ENCODE results near the gene RELA. TPM values are rescaled to one million over a fixed set of nuclear protein-coding genes. Genes with fewer than 3 reads are reported as not detected.
A peak's percentile ranks its signal among the peaks of the same experiment; 100 is the strongest.

RELA gene
- total RNA-seq, 2 experiments from 2014 or later: 72.5 to 82.4 TPM

GRCh38 chr11:65623852-65624616, 38.7 kb downstream of the RELA start:
- CTCF ChIA-PET: interaction anchor here (1.1 to 1.2 kb wide), 2 partner anchors 9 to 29 kb away, joined by 4 to 5 read pairs; partner anchors contain the start of gene PCNX3
- peaks cover 51% of the 10 kb centered on the region for H3K36me3 Mint-ChIP-seq (ENCODE audit: low read depth)
- ATAC-seq (no peak), DNase-seq (no peak)
- H3K27me3 Mint-ChIP-seq (ENCODE audit: low read depth): no peaks in the 10 kb centered on the region
- H3K27ac Mint-ChIP-seq: no peak overlapping the region
- no peak overlapping the region for H3K4me3 Mint-ChIP-seq
- POLR2A ChIA-PET: interaction anchor here (0.6 to 0.7 kb wide), 2 partner anchors 14 to 31 kb away, joined by 3 to 4 read pairs; no protein-coding TSS in a partner anchor
- peaks cover 7% of the 10 kb centered on the region for H3K4me1 Mint-ChIP-seq (ENCODE audit: low read depth)
- no peaks in the 10 kb centered on the region for H3K9me3 Mint-ChIP-seq (ENCODE audit: insufficient read depth)

- POLR2A ChIA-PET: no interaction called here
- no peak for ATAC-seq
- H3K9me3 Mint-ChIP-seq (ENCODE audit: insufficient read depth): no peaks in the 10 kb centered on the region
- no peak overlapping the region for H3K4me3 Mint-ChIP-seq
- CTCF ChIA-PET: interaction anchor here (1.1 kb wide), 1 partner anchor 29 kb away, joined by 4 read pairs; no protein-coding TSS in a partner anchor
- DNase-seq: no peak
- H3K4me1 Mint-ChIP-seq (ENCODE audit: low read depth): peaks cover 9% of the 10 kb centered on the region
- peaks cover 47% of the 10 kb centered on the region for H3K36me3 Mint-ChIP-seq (ENCODE audit: low read depth)
- H3K27ac Mint-ChIP-seq: no peak overlapping the region
- H3K27me3 Mint-ChIP-seq (ENCODE audit: low read depth): no peaks in the 10 kb centered on the region
These were observed 39.5 kb downstream of the RELA start for GRCh38 chr11:65623177-65623576.

- Mint-ChIP-seq H3K27ac (peak overlapping the region; percentile 45), H3K9me3 (ENCODE audit: insufficient read depth) (no peaks in the 10 kb centered on the region), H3K4me3 (no peak overlapping the region), H3K27me3 (ENCODE audit: low read depth) (no peaks in the 10 kb centered on the region), H3K36me3 (ENCODE audit: low read depth) (peaks cover 38% of the 10 kb centered on the region), H3K4me1 (ENCODE audit: low read depth) (peaks cover 16% of the 10 kb centered on the region)
- CTCF ChIA-PET: no interaction called here
- ATAC-seq (no peak), DNase-seq (no peak)
- POLR2A ChIA-PET: no interaction called here
These were observed 40.7 kb downstream of the RELA start for GRCh38 chr11:65622011-65622410.

- CTCF ChIA-PET: no interaction called here
- H3K4me1 Mint-ChIP-seq (ENCODE audit: low read depth): peaks cover 22% of the 10 kb centered on the region
- peak overlapping the region; percentile 45 for H3K27ac Mint-ChIP-seq
- no peak overlapping the region for H3K4me3 Mint-ChIP-seq
- POLR2A ChIA-PET: no interaction called here
- no peaks in the 10 kb centered on the region for H3K9me3 Mint-ChIP-seq (ENCODE audit: insufficient read depth)
- ATAC-seq (no peak), DNase-seq (no peak)
- peaks cover 40% of the 10 kb centered on the region for H3K36me3 Mint-ChIP-seq (ENCODE audit: low read depth)
- no peaks in the 10 kb centered on the region for H3K27me3 Mint-ChIP-seq (ENCODE audit: low read depth)
These were observed 41.3 kb downstream of the RELA start for GRCh38 chr11:65621460-65621859.

- DNase-seq (no peak), ATAC-seq (no peak)
- no peaks in the 10 kb centered on the region for H3K9me3 Mint-ChIP-seq (ENCODE audit: insufficient read depth)
- ChIA-PET CTCF (no interaction called here), POLR2A (no interaction called here)
- no peak overlapping the region for H3K4me3 Mint-ChIP-seq
- H3K36me3 Mint-ChIP-seq (ENCODE audit: low read depth): peaks cover 37% of the 10 kb centered on the region
- H3K27ac Mint-ChIP-seq: no peak overlapping the region
- peaks cover 20% of the 10 kb centered on the region for H3K4me1 Mint-ChIP-seq (ENCODE audit: low read depth)
- H3K27me3 Mint-ChIP-seq (ENCODE audit: low read depth): no peaks in the 10 kb centered on the region
These were observed 42.0 kb downstream of the RELA start for GRCh38 chr11:65620666-65621065.

DNA sequence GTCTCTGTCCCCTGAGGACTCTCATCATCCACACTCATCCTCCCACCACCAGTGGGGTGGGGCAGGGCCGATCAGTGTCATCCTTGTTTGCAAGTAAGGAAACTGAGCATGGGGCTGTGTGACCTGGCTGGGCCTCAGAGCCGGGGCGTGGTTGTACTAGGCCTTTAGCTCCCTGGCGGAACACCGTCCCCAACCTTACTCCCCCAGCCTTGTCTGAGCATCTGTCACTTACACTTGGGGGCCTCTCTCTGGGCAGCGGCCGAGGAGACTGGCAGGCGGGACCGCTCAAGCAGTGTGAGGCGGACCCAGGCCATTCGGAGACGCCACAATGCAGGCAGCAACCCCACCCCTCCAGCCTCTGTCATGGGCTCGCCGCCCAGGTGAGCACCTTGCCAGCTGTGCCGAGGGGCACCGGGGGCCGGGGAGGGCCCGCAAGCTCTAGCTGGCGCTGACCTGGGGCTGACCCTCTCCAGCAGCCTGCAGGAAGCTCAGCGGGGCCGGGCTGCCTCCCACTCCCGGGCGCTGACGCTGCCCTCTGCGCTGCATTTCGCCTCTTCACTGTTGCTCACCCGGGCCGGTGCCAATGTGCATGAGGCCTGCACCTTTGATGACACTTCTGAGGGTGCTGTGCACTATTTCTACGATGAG, 43.3 kb downstream of the RELA start:
- H3K4me3 Mint-ChIP-seq: no peak overlapping the region
- peaks cover 37% of the 10 kb centered on the region for H3K36me3 Mint-ChIP-seq (ENCODE audit: low read depth)
- CTCF ChIA-PET: interaction anchor here (0.8 kb wide), 1 partner anchor 34 kb away, joined by 3 read pairs; no protein-coding TSS in a partner anchor
- H3K27me3 Mint-ChIP-seq (ENCODE audit: low read depth): no peaks in the 10 kb centered on the region
- no peak overlapping the region for H3K27ac Mint-ChIP-seq
- no peaks in the 10 kb centered on the region for H3K9me3 Mint-ChIP-seq (ENCODE audit: insufficient read depth)
- peaks cover 20% of the 10 kb centered on the region for H3K4me1 Mint-ChIP-seq (ENCODE audit: low read depth)
- ATAC-seq (no peak), DNase-seq (no peak)
- POLR2A ChIA-PET: no interaction called here

DNA sequence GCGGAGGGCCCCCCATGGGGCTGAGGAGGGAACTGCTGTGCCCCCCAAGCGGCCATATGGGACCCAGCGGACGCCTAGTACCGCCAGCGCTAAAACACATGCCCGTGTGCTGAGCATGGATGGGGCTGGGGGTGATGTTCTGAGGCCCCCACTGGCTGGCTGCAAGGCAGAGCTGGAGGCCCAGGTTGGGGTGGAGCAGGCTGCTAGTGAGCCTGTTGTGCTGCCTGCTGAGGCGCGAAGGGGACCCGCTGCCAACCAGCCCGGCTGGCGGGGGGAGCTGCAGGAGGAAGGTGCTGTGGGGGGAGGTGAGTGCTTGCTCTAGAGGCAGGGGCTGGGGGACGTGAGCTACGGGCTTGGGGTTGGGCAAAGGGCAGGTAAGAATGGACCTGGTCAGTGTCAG, 44.0 kb downstream of the RELA start:
- H3K27me3 Mint-ChIP-seq (ENCODE audit: low read depth): no peaks in the 10 kb centered on the region
- DNase-seq: no peak
- H3K4me3 Mint-ChIP-seq: no peak overlapping the region
- ChIA-PET POLR2A (interaction anchor here (0.9 kb wide), 1 partner anchor 35 kb away, joined by 5 read pairs; no protein-coding TSS in a partner anchor), CTCF (interaction anchor here (0.8 kb wide), 1 partner anchor 34 kb away, joined by 3 read pairs; no protein-coding TSS in a partner anchor)
- ATAC-seq: no peak
- H3K36me3 Mint-ChIP-seq (ENCODE audit: low read depth): peaks cover 34% of the 10 kb centered on the region
- H3K27ac Mint-ChIP-seq: no peak overlapping the region
- H3K4me1 Mint-ChIP-seq (ENCODE audit: low read depth): peaks cover 20% of the 10 kb centered on the region
- no peaks in the 10 kb centered on the region for H3K9me3 Mint-ChIP-seq (ENCODE audit: insufficient read depth)

- H3K4me3 Mint-ChIP-seq: peak overlapping the region; percentile 15
- H3K36me3 Mint-ChIP-seq (ENCODE audit: low read depth): peaks cover 34% of the 10 kb centered on the region
- peaks cover 21% of the 10 kb centered on the region for H3K4me1 Mint-ChIP-seq (ENCODE audit: low read depth)
- no peaks in the 10 kb centered on the region for H3K9me3 Mint-ChIP-seq (ENCODE audit: insufficient read depth)
- no peak for ATAC-seq
- no peaks in the 10 kb centered on the region for H3K27me3 Mint-ChIP-seq (ENCODE audit: low read depth)
- H3K27ac Mint-ChIP-seq: peak overlapping the region; percentile 43
- ChIA-PET CTCF (interaction anchor here (0.8 to 2.0 kb wide), 2 partner anchors 35 to 78 kb away, joined by 3 to 5 read pairs; no protein-coding TSS in a partner anchor), POLR2A (interaction anchor here (0.6 to 1.9 kb wide), 3 partner anchors 20 to 356 kb away, joined by 3 to 12 read pairs (median 5); partner anchors contain the start of gene SIPA1)
- DNase-seq: no peak
These were observed 44.5 kb downstream of the RELA start for GRCh38 chr11:65617990-65618751.

GRCh38 chr11:65617136-65617850, 45.4 kb downstream of the RELA start:
- H3K36me3 Mint-ChIP-seq (ENCODE audit: low read depth): peaks cover 35% of the 10 kb centered on the region
- ATAC-seq: no peak
- H3K27me3 Mint-ChIP-seq (ENCODE audit: low read depth): no peaks in the 10 kb centered on the region
- CTCF ChIA-PET: interaction anchor here (0.7 to 2.0 kb wide), 8 partner anchors 9 to 242 kb away, joined by 3 to 10 read pairs (median 5); no protein-coding TSS in a partner anchor
- POLR2A ChIA-PET: interaction anchor here (0.6 to 1.9 kb wide), 8 partner anchors 10 to 355 kb away, joined by 3 to 12 read pairs (median 3); partner anchors contain the start of gene SIPA1
- H3K27ac Mint-ChIP-seq: peak overlapping the region; percentile 95
- H3K9me3 Mint-ChIP-seq (ENCODE audit: insufficient read depth): no peaks in the 10 kb centered on the region
- DNase-seq: no peak
- peaks cover 30% of the 10 kb centered on the region for H3K4me1 Mint-ChIP-seq (ENCODE audit: low read depth)
- H3K4me3 Mint-ChIP-seq: peak overlapping the region; percentile 98

DNA sequence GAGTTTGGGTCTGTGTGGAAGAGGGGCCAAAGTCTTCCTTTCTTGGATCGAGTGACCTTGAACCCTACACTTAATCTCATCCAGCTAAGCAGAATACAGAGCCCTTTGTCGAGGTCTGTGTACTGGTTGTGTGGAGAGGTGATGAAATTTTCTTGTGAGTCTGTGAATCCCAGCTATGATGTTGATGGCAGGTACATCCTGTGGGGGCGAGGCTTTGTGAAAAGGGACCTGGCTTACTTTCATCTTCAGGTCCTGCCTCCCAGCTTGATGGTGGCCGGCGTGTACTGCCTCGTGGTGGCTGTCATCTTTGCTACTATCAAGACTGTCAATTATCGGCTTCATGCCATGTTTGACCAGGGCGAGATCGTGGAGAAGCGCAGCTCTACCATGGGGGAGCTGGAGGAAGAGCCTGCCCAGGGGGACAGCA, 46.1 kb downstream of the RELA start:
- H3K27ac Mint-ChIP-seq: peak overlapping the region; percentile 95
- H3K27me3 Mint-ChIP-seq (ENCODE audit: low read depth): no peaks in the 10 kb centered on the region
- H3K4me1 Mint-ChIP-seq (ENCODE audit: low read depth): peaks cover 34% of the 10 kb centered on the region
- ChIA-PET CTCF (interaction anchor here (0.7 to 2.0 kb wide), 8 partner anchors 9 to 243 kb away, joined by 3 to 10 read pairs (median 5); no protein-coding TSS in a partner anchor), POLR2A (interaction anchor here (0.5 to 1.9 kb wide), 9 partner anchors 10 to 237 kb away, joined by 3 to 12 read pairs (median 3); partner anchors contain the start of gene SIPA1)
- peaks cover 32% of the 10 kb centered on the region for H3K36me3 Mint-ChIP-seq (ENCODE audit: low read depth)
- DNase-seq (peak; percentile 66), ATAC-seq (no peak)
- peak overlapping the region; percentile 98 for H3K4me3 Mint-ChIP-seq
- no peaks in the 10 kb centered on the region for H3K9me3 Mint-ChIP-seq (ENCODE audit: insufficient read depth)

Measured in activated CD8-positive, alpha-beta T cell treated with anti-CD3 and anti-CD28 coated beads, Interleukin-2, amount 10 ng/mL, durations not matched to agents 7 days and 5 days (primary cell).